ENCODE data around the gene GPC5. TPM values are rescaled to one million over a fixed set of nuclear protein-coding genes. Genes with fewer than 3 reads are reported as not detected.

The GPC5 gene
- total RNA-seq, 1 donor from 2014 or later: 10.2 TPM

GRCh38 chr13:91513790-91514189 is 115.4 kb downstream of the GPC5 start:
- Mint-ChIP-seq H3K4me1 (ENCODE audit: low read depth, unreplicated experiment) (no peaks in the 10 kb centered on the region), H3K36me3 (ENCODE audit: unreplicated experiment) (peaks cover 8% of the 10 kb centered on the region), H3K27me3 (ENCODE audit: unreplicated experiment) (peaks cover 2% of the 10 kb centered on the region), H3K9me3 (ENCODE audit: unreplicated experiment) (peaks cover 6% of the 10 kb centered on the region), H3K27ac (ENCODE audit: unreplicated experiment) (no peak overlapping the region), H3K4me3 (ENCODE audit: unreplicated experiment) (no peak overlapping the region)
- TF ChIP-seq CTCF (IDR thresholded peaks at IDR 0.05; ENCODE audit: partially characterized antibody, unreplicated experiment): no peak
- no peak for DNase-seq

- Mint-ChIP-seq H3K4me3 (ENCODE audit: unreplicated experiment) (no peak overlapping the region), H3K36me3 (ENCODE audit: unreplicated experiment) (peaks cover 8% of the 10 kb centered on the region), H3K27ac (ENCODE audit: unreplicated experiment) (no peak overlapping the region), H3K27me3 (ENCODE audit: unreplicated experiment) (peaks cover 2% of the 10 kb centered on the region), H3K4me1 (ENCODE audit: low read depth, unreplicated experiment) (no peaks in the 10 kb centered on the region), H3K9me3 (ENCODE audit: unreplicated experiment) (peaks cover 6% of the 10 kb centered on the region)
- DNase-seq: no peak
- TF ChIP-seq CTCF (IDR thresholded peaks at IDR 0.05; ENCODE audit: partially characterized antibody, unreplicated experiment): no peak
These were observed 118.4 kb downstream of the GPC5 start for GRCh38 chr13:91516799-91517198.

- Mint-ChIP-seq H3K36me3 (ENCODE audit: unreplicated experiment) (peaks cover 8% of the 10 kb centered on the region), H3K27me3 (ENCODE audit: unreplicated experiment) (no peaks in the 10 kb centered on the region), H3K9me3 (ENCODE audit: unreplicated experiment) (peaks cover 2% of the 10 kb centered on the region), H3K4me1 (ENCODE audit: low read depth, unreplicated experiment) (no peaks in the 10 kb centered on the region), H3K27ac (ENCODE audit: unreplicated experiment) (no peak overlapping the region), H3K4me3 (ENCODE audit: unreplicated experiment) (no peak overlapping the region)
- no peak for TF ChIP-seq CTCF (IDR thresholded peaks at IDR 0.05; ENCODE audit: partially characterized antibody, unreplicated experiment)
- no peak for DNase-seq
These were observed 122.5 kb downstream of the GPC5 start for GRCh38 chr13:91520952-91521351.

GRCh38 chr13:91523116-91523515 is 124.7 kb downstream of the GPC5 start:
- Mint-ChIP-seq H3K27me3 (ENCODE audit: unreplicated experiment) (no peaks in the 10 kb centered on the region), H3K27ac (ENCODE audit: unreplicated experiment) (no peak overlapping the region), H3K36me3 (ENCODE audit: unreplicated experiment) (peaks cover 13% of the 10 kb centered on the region), H3K9me3 (ENCODE audit: unreplicated experiment) (no peaks in the 10 kb centered on the region), H3K4me1 (ENCODE audit: low read depth, unreplicated experiment) (no peaks in the 10 kb centered on the region), H3K4me3 (ENCODE audit: unreplicated experiment) (no peak overlapping the region)
- TF ChIP-seq CTCF (IDR thresholded peaks at IDR 0.05; ENCODE audit: partially characterized antibody, unreplicated experiment): no peak
- no peak for DNase-seq

GRCh38 chr13:91526543-91527033 is 128.2 kb downstream of the GPC5 start:
- Mint-ChIP-seq H3K4me3 (ENCODE audit: unreplicated experiment) (no peak overlapping the region), H3K27ac (ENCODE audit: unreplicated experiment) (no peak overlapping the region), H3K4me1 (ENCODE audit: low read depth, unreplicated experiment) (peaks cover 4% of the 10 kb centered on the region), H3K9me3 (ENCODE audit: unreplicated experiment) (no peaks in the 10 kb centered on the region), H3K27me3 (ENCODE audit: unreplicated experiment) (no peaks in the 10 kb centered on the region), H3K36me3 (ENCODE audit: unreplicated experiment) (peaks cover 17% of the 10 kb centered on the region)
- TF ChIP-seq CTCF (IDR thresholded peaks at IDR 0.05; ENCODE audit: partially characterized antibody, unreplicated experiment): no peak
- DNase-seq: no peak

Measured in glutamatergic neuron (in vitro differentiated cells).